HG03175 (cell line): ENCODE results near the gene PGAP3.
"Not testable (repeated sequence)": the region's sequence is repeated elsewhere in the genome, so short reads cannot be mapped to it uniquely, and the experiment has no call there.

Experiments
- ATAC-seq: cut with Tn5 transposase; IDR thresholded peaks from one replicate; pipeline ENCODE4 v1.9.1; 2021; ENCODE audit warnings: mild to moderate bottlenecking, moderate library complexity; ENCODE audit not compliant: unreplicated experiment

Gene PGAP3

DNA sequence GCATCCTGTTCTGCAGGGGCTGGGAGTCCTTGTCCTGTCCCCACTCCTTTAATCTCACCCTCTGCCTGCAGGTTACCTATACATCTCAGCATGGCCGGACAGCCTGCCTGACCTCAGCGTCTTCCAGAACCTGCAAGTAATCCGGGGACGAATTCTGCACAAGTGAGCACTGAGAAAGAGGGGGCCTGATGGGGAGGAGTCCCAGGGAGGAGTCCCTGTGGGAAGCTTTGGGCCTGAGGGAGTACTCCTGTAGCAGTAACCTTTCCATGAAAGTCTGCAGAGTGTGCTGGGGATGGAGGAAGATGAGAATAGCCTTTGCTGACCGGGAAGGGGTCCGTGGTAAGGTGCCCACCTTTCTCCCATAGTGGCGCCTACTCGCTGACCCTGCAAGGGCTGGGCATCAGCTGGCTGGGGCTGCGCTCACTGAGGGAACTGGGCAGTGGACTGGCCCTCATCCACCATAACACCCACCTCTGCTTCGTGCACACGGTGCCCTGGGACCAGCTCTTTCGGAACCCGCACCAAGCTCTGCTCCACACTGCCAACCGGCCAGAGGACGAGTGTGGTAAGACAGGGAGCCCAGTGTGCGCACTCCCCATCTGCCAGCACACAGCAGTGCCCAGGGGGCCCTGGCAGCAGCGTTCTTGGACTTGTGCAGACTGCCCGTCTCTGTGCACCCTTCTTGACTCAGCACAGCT, 27.7 kb upstream of the PGAP3 start:
- ATAC-seq = no peak

DNA sequence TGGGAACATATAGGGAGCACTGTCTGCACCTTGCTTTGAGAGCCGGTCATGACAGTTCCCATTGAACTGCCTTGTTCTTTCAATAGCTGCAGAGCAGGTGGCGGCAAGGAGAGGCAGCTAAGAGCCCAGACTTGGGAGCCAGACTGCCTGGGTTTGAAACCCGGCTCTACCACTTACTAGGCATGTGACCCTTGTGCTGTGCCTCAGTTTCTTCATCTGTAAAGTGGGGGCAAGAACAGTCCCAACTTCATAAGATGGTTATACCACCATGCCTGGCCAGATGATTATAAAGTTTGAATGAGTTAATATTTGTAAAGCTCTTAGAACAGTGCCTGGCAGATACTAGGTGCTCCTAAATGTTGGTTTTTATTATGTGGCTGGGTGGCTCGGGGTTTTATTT, 26.4 kb upstream of the PGAP3 start:
- ATAC-seq = no peak

DNA sequence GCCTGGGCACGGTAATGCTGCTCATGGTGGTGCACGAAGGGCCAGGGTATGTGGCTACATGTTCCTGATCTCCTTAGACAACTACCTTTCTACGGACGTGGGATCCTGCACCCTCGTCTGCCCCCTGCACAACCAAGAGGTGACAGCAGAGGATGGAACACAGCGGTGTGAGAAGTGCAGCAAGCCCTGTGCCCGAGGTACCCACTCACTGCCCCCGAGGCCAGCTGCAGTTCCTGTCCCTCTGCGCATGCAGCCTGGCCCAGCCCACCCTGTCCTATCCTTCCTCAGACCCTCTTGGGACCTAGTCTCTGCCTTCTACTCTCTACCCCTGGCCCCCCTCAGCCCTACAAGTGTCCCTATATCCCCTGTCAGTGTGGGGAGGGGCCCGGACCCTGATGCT, 24.0 kb upstream of the PGAP3 start:
- ATAC-seq = no peak

DNA sequence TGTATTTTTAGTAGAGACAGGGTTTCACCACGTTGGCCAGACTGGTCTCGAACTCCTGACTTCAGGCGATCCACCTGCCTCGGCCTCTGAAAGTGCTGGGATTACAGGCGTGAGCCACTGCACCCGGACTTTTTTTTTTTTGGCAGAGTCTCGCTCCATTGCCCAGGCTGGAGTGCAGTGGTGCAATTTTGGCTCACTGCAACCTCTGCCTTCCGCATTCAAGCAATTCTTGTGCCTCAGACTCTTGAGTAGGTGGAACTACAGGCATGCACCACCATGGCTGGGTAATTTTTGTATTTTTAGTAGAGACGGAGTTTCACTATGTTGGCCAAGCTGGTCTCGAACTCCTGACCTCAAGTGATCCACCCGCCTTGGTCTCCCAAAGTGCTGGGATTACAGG, 23.2 kb upstream of the PGAP3 start:
- not testable (repeated sequence) for ATAC-seq

DNA sequence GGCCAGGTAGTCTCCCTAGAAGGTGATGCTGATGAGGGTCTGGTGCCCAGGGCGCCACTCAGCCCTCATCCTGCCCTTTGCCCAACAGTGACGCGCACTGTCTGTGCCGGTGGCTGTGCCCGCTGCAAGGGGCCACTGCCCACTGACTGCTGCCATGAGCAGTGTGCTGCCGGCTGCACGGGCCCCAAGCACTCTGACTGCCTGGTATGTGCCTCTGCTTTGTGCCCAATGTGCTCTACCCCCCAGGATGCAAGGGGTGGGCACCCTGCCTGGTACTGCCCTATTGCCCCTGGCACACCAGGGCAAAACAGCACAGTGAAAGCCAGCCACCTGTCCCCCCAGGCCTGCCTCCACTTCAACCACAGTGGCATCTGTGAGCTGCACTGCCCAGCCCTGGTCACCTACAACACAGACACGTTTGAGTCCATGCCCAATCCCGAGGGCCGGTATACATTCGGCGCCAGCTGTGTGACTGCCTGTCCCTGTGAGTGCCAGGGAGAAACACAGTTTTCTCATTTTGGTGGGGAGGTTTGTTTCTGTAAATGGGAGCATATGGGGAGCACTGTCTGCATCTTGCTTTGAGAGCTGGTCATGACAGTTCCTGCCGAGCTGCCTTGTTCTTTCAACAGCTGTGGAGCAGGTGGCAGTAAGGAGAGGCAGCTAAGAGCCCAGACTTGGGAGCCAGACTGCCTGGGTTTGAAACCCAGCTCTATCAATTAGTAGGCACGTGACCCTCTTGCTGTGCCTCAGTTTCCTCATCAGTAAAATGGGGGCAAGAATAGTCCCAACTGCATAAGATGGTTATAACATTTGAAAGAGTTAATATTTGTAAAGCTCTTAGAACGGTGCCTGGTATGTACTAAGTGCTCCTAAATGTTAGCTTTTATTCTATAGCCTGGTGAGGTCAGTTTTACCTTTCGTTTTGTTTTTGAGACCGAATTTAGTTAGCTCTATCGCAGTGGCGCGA, 22.4 kb upstream of the PGAP3 start:
- no peak for ATAC-seq

DNA sequence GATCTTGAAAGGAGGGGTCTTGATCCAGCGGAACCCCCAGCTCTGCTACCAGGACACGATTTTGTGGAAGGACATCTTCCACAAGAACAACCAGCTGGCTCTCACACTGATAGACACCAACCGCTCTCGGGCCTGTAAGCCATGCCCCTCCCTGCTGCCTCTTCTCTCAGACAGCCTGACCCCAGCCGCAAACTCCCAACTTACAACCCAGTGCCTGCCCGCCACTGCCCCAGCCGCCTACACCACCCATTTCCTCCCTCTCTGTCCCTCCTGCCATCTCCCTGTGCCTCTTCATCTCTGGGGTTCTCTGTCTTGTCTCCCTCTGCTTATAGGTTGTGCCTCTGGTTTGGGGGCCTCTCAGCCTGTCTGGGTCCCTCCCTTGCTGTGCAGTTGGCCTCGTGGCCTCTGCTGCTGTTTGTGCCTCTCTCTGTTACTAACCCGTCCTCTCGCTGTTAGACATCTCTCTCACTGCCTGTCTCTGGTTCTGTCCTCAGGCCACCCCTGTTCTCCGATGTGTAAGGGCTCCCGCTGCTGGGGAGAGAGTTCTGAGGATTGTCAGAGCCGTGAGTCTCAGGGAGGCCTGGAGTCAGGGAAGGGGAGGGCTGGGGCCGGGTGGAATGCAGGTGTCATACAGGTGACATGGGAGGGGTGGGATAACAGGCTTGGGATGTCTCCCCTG, 21.6 kb upstream of the PGAP3 start:
- no peak for ATAC-seq

DNA sequence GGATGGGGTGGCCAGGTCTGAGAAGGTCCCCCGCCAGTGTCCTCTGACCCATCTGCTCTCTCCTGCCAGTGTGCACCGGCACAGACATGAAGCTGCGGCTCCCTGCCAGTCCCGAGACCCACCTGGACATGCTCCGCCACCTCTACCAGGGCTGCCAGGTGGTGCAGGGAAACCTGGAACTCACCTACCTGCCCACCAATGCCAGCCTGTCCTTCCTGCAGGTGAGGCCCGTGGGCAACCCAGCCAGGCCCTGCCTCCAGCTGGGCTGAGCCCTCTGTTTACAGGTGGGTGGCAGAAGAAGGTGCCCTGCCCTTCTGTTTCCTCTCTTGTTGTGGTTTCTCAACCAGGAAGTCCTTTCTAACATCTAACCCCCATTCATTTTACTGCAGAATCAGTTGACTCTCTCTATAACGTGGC, 19.1 kb upstream of the PGAP3 start:
- ATAC-seq = no peak

DNA sequence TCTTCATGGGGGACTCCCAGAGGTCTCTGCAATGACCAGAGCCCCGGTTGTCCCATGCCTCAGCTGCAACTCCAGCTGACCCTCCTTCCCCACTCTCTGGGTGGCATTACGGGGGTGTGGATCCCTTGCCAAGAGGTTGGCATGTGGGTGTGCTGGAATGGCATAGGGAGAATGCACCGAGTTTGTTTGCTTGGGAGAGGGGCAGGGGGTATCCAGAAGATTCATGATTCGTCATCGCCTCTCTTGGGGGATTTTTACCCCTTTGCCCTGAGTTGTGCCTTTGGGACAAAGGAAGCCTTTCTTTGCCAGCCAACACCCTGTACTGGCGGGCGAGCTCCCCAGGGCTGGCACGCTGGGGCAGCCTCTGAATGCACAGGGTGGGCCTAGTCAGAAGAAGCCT, 18.5 kb upstream of the PGAP3 start:
- ATAC-seq = no peak

DNA sequence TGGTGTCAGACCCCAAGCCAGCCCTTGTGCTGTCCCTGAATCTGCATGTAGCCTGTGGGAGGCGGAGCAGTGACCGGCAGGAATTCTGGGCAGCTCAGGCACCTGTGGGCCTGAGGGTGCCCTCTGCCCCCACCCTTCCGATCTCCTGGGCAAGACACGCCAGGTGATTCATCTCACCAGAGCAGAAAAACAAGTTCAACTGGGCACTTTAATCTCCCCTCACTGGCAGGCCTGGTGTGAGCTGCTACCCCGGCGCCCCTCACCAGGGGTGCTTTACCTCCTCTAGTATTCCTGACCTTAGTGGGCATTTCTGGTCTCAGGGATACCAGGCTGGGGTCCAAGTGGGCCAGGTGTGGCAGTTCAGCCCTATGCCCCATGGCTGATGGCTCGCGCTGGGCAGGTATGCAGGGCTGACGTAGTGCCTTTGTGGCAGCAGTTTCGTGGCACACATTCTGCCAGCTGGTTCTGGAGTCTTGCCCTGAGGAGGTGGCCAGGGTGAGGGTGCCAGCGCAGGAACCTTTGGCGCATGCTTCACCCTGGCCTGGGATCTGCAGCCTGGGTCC, 18.0 kb upstream of the PGAP3 start:
- ATAC-seq = no peak

DNA sequence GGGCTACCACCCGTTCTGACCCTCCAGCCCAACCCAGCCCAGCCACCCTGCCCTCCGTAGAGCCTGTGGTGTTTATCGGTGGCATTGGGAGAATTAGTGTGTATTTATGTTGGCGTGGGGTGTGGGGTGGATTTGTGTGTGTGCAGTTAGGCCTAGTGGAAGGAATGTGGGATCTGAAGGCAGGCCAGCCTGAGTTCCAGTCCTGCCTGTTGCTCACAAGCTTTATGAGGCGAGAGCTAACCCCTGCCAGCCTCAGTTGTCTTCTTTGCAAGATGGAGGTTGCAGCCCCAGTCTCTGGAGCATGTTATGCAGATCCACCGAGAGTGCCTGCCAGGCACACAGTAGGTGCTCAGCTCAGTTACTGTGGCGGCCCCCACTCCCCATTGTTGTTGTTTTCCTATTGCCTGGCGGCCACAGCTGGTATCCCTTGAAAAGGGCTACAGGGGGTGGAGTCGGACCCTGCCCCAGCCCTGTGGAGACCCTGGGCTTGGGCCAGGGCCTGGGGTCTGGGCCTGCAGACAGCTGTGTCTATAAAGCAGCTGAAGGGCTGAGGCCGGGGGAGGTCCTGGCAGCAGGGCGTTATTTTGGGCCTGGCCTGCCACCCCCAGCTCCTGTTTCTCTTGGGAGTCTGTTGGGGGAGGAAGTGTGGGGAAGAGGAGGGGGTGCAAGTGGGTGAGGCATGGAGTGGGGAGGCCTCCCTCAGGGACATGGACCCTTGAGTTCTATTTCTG, 17.1 kb upstream of the PGAP3 start:
- no peak for ATAC-seq

DNA sequence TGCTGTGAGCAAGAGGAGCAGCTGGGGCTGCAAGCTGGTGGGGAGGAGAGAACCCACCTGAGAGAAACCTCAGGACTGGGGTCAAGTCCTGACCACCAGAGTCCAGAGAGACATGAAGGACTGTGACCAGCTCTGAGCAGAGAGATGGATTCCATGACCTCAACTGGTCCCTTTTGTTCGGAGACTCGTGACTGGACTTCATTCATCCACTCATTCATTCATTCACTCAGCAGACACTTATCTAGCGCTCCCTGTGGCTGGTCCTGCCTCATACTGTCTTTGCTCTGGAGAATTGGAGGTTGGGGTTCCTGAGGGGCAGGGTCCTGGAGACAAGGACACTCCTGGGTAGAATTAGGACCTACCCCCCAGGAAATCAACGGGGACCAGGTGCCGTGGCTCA, 16.1 kb upstream of the PGAP3 start:
- ATAC-seq = no peak

DNA sequence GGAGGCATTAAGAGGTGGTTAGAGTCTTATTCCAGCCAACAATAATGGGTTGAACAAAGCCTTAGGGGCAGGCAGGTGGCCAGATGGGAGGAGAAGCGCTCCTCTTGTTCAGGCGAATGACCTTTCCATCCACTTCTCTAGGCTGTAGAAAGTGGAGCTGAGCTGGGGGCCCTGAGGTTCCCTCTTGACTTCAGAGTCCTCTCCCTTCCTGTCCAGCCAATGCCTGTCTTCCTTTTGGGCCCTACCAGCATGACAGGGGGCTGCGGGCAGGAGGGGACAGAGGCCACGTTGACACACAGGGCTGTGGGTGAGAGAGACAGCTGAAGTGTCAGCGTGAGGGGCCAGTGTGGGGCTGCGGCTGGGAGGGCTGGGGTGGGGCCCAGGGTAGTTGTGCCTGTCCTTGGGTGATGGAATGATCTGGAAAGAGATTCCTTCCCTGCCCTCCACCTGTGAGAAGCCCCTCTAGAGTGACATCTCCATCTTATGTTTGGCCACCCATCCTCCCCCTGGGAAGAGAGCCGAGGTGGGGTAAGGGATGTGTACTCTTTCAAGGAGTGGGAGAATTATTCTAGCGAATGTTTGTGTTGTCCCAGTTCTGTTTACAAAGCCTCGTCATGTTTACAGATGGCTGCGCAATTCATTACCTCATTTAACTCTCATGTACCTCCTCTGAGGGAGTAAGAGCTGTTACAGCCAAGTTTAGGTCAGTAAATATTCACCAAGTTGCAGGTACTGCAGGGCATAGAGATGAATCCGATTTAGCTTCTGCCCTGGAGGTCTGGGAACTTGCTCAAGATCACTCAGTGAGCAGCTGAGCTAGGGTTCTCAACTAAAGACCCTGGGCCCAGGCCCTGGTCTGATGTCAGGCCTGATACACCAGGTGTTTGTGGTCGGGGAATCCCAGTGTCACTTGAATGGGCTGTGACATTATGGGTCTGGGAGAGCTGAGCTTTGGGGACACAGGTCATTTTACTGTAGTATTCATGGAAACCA, 15.3 kb upstream of the PGAP3 start:
- no peak for ATAC-seq

DNA sequence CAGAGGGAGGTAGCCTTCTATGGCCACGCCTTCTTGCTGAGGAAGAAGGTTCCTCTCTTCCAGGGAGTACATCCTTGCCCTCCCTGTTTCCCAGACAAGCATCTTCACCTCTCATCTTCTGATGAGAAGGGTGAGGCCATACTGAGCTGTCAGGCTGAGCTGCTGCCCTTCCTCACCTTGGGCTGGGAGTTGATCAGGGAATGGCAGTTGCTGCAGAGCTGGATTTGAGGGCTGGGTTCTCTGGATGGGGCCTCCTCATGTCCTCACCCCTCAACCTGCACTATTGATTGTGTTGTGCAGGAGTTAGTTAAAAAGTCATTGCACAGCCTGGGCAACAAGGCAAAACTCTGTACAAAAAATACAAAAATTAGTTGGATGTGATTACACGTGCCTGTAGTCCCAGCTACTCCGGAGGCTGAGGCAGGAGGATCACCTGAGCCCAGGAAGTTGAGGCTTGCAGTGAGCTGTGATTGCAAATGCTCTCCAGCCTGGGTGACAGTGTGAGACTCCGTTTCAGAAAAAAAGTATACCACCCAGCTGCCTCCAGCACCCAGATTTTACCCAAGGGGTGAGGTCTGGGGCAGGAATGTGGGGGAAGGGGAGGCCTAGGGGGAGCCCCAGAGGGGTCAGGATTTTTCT, 14.0 kb upstream of the PGAP3 start:
- ATAC-seq = no peak

DNA sequence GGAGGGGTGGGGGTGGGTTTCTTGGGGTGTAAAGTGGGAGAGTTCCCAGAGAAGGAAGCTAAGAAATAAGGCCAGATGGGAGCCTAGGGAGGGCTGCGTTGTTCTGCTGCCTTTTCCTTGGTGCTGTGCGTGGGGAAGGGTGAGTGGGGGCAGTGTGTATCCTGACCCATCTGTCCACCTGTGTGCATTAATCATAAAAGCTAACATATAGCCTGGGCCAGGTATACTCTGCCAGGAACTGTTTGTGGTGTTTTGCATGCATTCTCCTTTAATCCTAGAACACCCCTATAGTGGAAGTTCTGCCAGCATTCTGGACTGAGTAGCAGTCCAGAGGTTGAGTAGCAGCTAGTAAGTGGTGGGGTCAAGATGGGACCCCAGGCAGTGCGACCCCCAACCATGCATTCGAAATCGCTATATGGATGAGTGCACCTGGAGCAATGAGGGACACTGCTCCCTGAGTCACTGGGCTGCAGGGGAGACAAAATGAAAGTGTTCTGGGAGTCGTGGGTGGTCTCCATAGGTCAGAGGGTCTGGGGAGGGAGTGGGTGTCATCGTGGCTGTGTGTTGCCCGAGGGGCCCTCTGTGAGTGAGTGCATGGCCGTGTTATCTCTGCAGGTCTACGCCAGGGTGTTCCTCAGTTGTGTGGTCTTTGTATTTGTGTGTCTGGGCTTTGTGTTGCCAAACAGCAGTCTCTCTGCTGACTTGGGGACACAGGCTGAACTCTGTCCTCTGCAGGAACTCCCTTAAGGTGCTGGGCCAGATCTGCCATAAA, 13.3 kb upstream of the PGAP3 start:
- no peak for ATAC-seq

DNA sequence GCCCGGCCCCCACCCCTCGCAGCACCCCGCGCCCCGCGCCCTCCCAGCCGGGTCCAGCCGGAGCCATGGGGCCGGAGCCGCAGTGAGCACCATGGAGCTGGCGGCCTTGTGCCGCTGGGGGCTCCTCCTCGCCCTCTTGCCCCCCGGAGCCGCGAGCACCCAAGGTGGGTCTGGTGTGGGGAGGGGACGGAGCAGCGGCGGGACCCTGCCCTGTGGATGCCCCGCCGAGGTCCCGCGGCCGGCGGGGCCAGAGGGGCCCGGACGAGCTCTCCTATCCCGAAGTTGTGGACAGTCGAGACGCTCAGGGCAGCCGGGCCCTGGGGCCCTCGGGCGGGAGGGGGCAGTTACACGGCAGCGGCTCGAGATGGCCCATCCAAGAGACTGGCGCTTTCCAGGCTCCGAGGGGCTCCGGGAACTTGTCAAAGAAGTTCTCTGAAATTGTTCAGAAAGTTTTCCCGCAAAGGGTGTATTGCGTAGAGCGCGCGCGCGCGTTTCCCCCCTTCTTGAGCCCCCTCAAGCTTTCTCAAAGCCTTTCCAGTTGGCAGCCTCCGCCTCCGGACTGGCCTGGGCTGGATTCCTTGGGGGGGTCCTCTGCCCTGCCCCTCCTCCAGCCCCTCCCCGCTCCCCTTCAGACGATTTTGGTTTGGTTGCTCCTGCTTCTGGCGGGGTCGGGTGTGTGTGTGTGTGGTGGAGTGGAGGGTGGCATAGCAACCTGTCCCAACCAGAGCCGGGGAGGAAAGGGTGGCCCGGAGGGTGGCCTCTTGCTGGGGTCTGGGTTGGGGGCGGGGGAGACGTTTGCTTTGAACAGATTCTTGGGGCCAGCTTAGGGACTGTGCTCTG, 12.5 kb upstream of the PGAP3 start:
- no peak for ATAC-seq

DNA sequence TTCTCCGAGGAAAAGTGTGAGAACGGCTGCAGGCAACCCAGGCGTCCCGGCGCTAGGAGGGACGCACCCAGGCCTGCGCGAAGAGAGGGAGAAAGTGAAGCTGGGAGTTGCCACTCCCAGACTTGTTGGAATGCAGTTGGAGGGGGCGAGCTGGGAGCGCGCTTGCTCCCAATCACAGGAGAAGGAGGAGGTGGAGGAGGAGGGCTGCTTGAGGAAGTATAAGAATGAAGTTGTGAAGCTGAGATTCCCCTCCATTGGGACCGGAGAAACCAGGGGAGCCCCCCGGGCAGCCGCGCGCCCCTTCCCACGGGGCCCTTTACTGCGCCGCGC, 11.9 kb upstream of the PGAP3 start, which contains the start of gene ERBB2:
Gene ERBB2, plus strand, starts transcription at position 247 of the 330 bp plus-strand sequence. CDS start 175 bp downstream, outside the sequence.
- no peak for ATAC-seq

DNA sequence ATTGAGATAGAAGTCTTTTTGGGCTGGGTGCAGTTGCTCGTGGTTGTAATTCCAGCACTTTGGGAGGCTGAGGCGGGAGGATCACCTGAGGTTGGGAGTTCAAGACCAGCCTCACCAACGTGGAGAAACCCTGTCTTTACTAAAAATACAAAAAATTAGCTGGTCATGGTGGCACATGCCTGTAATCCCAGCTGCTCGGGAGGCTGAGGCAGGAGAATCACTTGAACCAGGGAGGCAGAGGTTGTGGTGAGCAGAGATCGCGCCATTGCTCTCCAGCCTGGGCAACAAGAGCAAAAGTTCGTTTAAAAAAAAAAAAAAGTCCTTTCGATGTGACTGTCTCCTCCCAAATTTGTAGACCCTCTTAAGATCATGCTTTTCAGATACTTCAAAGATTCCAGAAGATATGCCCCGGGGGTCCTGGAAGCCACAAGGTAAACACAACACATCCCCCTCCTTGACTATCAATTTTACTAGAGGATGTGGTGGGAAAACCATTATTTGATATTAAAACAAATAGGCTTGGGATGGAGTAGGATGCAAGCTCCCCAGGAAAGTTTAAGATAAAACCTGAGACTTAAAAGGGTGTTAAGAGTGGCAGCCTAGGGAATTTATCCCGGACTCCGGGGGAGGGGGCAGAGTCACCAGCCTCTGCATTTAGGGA, 11.4 kb upstream of the PGAP3 start:
- ATAC-seq = not testable (repeated sequence)
